ENCODE results near the gene CCNT2.

The CCNT2 gene

DNA sequence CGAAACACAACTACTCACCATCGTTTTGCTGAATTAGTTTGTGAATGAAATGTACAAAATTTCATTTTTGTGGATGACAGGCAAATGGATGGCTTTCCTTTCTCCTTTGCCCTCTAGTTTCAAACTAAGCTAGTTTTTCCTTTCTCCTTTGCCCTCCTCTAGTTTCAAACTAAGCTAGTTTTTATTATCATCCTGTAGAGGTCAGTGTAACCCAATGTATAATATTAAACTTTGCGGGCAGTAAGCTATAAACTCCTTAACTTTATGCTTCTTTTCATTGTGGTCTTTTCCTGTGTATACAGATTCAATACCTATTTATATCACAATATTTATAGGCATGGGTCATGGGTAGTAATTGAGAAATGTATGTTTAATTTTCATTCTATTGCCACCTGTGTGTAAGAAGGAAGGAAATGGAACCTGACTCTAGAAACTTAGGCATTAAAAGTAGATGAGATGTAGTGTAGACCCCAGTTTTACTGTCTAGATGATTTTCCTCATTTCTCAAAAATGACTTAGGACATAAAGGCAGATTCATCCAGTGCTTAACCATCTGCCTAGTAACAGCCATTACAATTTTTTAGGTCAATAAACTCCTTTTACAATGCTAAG lies 70.5 kb downstream of the CCNT2 start:
- H3K4me3 ChIP-seq (replicated peaks; ENCODE audit: low read depth, low read length), result no peak overlapping the region
- TF ChIP-seq, protein P1, sequence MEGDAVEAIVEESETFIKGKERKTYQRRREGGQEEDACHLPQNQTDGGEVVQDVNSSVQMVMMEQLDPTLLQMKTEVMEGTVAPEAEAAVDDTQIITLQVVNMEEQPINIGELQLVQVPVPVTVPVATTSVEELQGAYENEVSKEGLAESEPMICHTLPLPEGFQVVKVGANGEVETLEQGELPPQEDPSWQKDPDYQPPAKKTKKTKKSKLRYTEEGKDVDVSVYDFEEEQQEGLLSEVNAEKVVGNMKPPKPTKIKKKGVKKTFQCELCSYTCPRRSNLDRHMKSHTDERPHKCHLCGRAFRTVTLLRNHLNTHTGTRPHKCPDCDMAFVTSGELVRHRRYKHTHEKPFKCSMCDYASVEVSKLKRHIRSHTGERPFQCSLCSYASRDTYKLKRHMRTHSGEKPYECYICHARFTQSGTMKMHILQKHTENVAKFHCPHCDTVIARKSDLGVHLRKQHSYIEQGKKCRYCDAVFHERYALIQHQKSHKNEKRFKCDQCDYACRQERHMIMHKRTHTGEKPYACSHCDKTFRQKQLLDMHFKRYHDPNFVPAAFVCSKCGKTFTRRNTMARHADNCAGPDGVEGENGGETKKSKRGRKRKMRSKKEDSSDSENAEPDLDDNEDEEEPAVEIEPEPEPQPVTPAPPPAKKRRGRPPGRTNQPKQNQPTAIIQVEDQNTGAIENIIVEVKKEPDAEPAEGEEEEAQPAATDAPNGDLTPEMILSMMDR (IDR thresholded peaks at IDR 0.05; ENCODE audit: low read length, missing control alignments), result peak; percentile 49
- peak; percentile 61 for DNase-seq (ENCODE audit: low read depth)

GRCh38 chr2:134999521-134999920 lies 80.9 kb downstream of the CCNT2 start:
- no peak overlapping the region for H3K4me3 ChIP-seq (replicated peaks; ENCODE audit: low read depth, low read length)
- TF ChIP-seq, protein P1 (IDR thresholded peaks at IDR 0.05; ENCODE audit: low read length, missing control alignments), result no peak
- DNase-seq (ENCODE audit: low read depth), result no peak

- TF ChIP-seq, protein P1 (IDR thresholded peaks at IDR 0.05; ENCODE audit: low read length, missing control alignments), result no peak
- no peak overlapping the region for H3K4me3 ChIP-seq (replicated peaks; ENCODE audit: low read depth, low read length)
- no peak for DNase-seq (ENCODE audit: low read depth)
These were observed 84.2 kb downstream of the CCNT2 start for GRCh38 chr2:135002836-135003235.

- TF ChIP-seq, protein P1 (IDR thresholded peaks at IDR 0.05; ENCODE audit: low read length, missing control alignments), result peak; percentile 95
- DNase-seq (ENCODE audit: low read depth), result peak; percentile 71
- no peak overlapping the region for H3K4me3 ChIP-seq (replicated peaks; ENCODE audit: low read depth, low read length)
These were observed 85.6 kb downstream of the CCNT2 start for GRCh38 chr2:135004005-135004746.

DNA sequence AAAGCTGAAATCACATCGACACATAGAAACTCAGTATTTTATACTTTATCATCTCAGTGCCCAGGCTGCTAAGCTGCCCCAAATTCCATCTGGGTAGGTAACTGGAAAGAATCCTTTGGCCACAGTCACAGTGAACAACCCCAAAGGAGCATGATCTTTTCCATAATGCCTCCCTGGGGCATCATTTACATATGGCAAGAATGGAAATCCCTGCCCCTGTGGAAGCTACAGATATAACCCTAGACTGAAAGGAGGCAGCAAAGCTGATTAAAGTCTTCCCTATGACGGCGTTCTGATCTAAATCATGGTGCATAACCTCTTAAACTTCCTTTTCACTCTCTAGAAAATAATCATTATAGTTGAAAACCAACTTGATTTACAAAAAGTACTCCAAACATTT lies 87.1 kb downstream of the CCNT2 start:
- no peak for DNase-seq (ENCODE audit: low read depth)
- no peak overlapping the region for H3K4me3 ChIP-seq (replicated peaks; ENCODE audit: low read depth, low read length)
- TF ChIP-seq, protein P1 (IDR thresholded peaks at IDR 0.05; ENCODE audit: low read length, missing control alignments), result no peak
